GM21717 (cell line): Measurements from ENCODE around the gene MED13.

Experiments used
- ATAC-seq: cut with Tn5 transposase; IDR thresholded peaks from one replicate; pipeline ENCODE4 v1.9.1; 2021; ENCODE audit warnings: mild to moderate bottlenecking, moderate library complexity; ENCODE audit not compliant: unreplicated experiment

The MED13 gene

GRCh38 chr17:62064791-62065563 is at the start of gene MED13:
Gene MED13, minus strand, starts transcription at chr17:62065278. Its CDS starts 73 bp downstream, at chr17:62065205.
- ATAC-seq = peak; percentile 21

GRCh38 chr17:62112229-62112628 is 47.2 kb upstream of the MED13 start:
- no peak for ATAC-seq

GRCh38 chr17:62111562-62112171 is 46.6 kb upstream of the MED13 start:
- no peak for ATAC-seq

- ATAC-seq = no peak
These were observed 45.9 kb upstream of the MED13 start for GRCh38 chr17:62110923-62111484.

- no peak for ATAC-seq
These were observed 44.8 kb upstream of the MED13 start for GRCh38 chr17:62109924-62110323.

GRCh38 chr17:62109378-62109902 is 44.4 kb upstream of the MED13 start:
- ATAC-seq = peak; percentile 98

- ATAC-seq = no peak
These were observed 40.8 kb upstream of the MED13 start for GRCh38 chr17:62105861-62106260.

- no peak for ATAC-seq
These were observed 40.3 kb upstream of the MED13 start for GRCh38 chr17:62105357-62105756.

- ATAC-seq = no peak
These were observed 36.4 kb upstream of the MED13 start for GRCh38 chr17:62101515-62101914.

- no peak for ATAC-seq
These were observed 36.0 kb upstream of the MED13 start for GRCh38 chr17:62101090-62101489.

- no peak for ATAC-seq
These were observed 35.0 kb upstream of the MED13 start for GRCh38 chr17:62100055-62100454.

- no peak for ATAC-seq
These were observed 34.5 kb upstream of the MED13 start for GRCh38 chr17:62099532-62099931.

GRCh38 chr17:62098623-62099231 is 33.6 kb upstream of the MED13 start:
- peak; percentile 94 for ATAC-seq

- ATAC-seq = no peak
These were observed 31.3 kb upstream of the MED13 start for GRCh38 chr17:62096401-62096670.

GRCh38 chr17:62094175-62094574 is 29.1 kb upstream of the MED13 start:
- ATAC-seq = no peak

- ATAC-seq = peak; percentile 92
These were observed 28.4 kb upstream of the MED13 start for GRCh38 chr17:62093188-62094155.

- no peak for ATAC-seq
These were observed 27.7 kb upstream of the MED13 start for GRCh38 chr17:62092784-62093183.

- ATAC-seq = no peak
These were observed 26.7 kb upstream of the MED13 start for GRCh38 chr17:62091804-62092203.

- no peak for ATAC-seq
These were observed 25.8 kb upstream of the MED13 start for GRCh38 chr17:62090868-62091267.

- ATAC-seq = no peak
These were observed 25.1 kb upstream of the MED13 start for GRCh38 chr17:62090021-62090824.
